GM12892 (cell line): Measurements from ENCODE around the gene LPAR3.

Experiments
- POLR2A ChIP-seq: IDR thresholded peaks from 2 replicates; pipeline ENCODE4 v1.6.1; 2011; ENCODE audit warnings: low read depth, low read length, control low read depth
- POLR2AphosphoS5 ChIP-seq: IDR thresholded peaks from 2 replicates; pipeline ENCODE4 v1.6.1; 2011; ENCODE audit warnings: low read depth, low read length, control low read depth
- TAF1 ChIP-seq: IDR thresholded peaks from 2 replicates; pipeline ENCODE4 v1.6.1; 2011; ENCODE audit warnings: low read depth, mild to moderate bottlenecking, control low read depth, low read length, borderline replicate concordance

GRCh38 chr1:84912726-84913554 is 19.9 kb upstream of the LPAR3 start:
- TF ChIP-seq POLR2A (no peak), POLR2AphosphoS5 (no peak), TAF1 (no peak)
